Glutamatergic neuron (in vitro differentiated cells): ENCODE measurements around the gene PPM1G. TPM values are rescaled to one million over a fixed set of nuclear protein-coding genes. Genes with fewer than 3 reads are reported as not detected.
"Not testable (repeated sequence)": the region's sequence is repeated elsewhere in the genome, so short reads cannot be mapped to it uniquely, and the experiment has no call there.

Source experiments
- DNase-seq: peaks from one replicate; pipeline ENCODE4 v3.0.0; 2022
- H3K27ac Mint-ChIP-seq: one replicate; pipeline ENCODE4 v1.8.0; 2020; ENCODE audit warnings: mild to moderate bottlenecking, mixed read lengths, inconsistent platforms; ENCODE audit not compliant: unreplicated experiment
- H3K27me3 Mint-ChIP-seq: one replicate; pipeline ENCODE4 v1.8.0; 2020; ENCODE audit warnings: mild to moderate bottlenecking, moderate library complexity, mixed read lengths, inconsistent platforms; ENCODE audit not compliant: unreplicated experiment
- H3K36me3 Mint-ChIP-seq: one replicate; pipeline ENCODE4 v1.8.0; 2020; ENCODE audit warnings: mild to moderate bottlenecking, mixed read lengths, inconsistent platforms; ENCODE audit not compliant: unreplicated experiment
- H3K4me1 Mint-ChIP-seq: one replicate; pipeline ENCODE4 v1.8.0; 2020; ENCODE audit warnings: mild to moderate bottlenecking, low read depth, mixed read lengths, inconsistent platforms; ENCODE audit not compliant: unreplicated experiment
- H3K4me3 Mint-ChIP-seq: one replicate; pipeline ENCODE4 v1.8.0; 2020; ENCODE audit warnings: mild to moderate bottlenecking, mixed read lengths, inconsistent platforms; ENCODE audit not compliant: unreplicated experiment
- H3K9me3 Mint-ChIP-seq: one replicate; pipeline ENCODE4 v1.8.0; 2020; ENCODE audit warnings: mild to moderate bottlenecking, moderate library complexity, mixed read lengths, inconsistent platforms; ENCODE audit not compliant: unreplicated experiment
- CTCF ChIP-seq: fragments of 200-600 bp; sonication (generic); IDR thresholded peaks from one replicate; pipeline ENCODE4 v1.5.0; 2021; ENCODE audit not compliant: partially characterized antibody, unreplicated experiment
- total RNA-seq: library from RNA; stranded (reverse); fragmentation: NEBNext Ultra II Directional; extraction: Animal tissue kit (Norgen Biotek cat#: 25700); gene quantifications from one replicate; pipeline ENCODE4 v1.2.1, GENCODE V29; 2021; ENCODE audit not compliant: unreplicated experiment

Gene PPM1G
- total RNA-seq, 1 donor from 2014 or later: 84.9 TPM

- Mint-ChIP-seq H3K36me3 (no peaks in the 10 kb centered on the region), H3K9me3 (peaks cover 19% of the 10 kb centered on the region), H3K27ac (no peak overlapping the region), H3K4me3 (no peak overlapping the region), H3K4me1 (peaks cover 10% of the 10 kb centered on the region), H3K27me3 (peaks cover 14% of the 10 kb centered on the region)
- no peak for DNase-seq
- TF ChIP-seq CTCF: no peak
These were observed 55.4 kb downstream of the PPM1G start for GRCh38 chr2:27353762-27354596.

- not testable (repeated sequence) for DNase-seq, H3K27ac Mint-ChIP-seq, H3K4me3 Mint-ChIP-seq, H3K36me3 Mint-ChIP-seq
- Mint-ChIP-seq H3K27me3 (peaks cover 11% of the 10 kb centered on the region), H3K4me1 (peaks cover 10% of the 10 kb centered on the region), H3K9me3 (peaks cover 16% of the 10 kb centered on the region)
These were observed 56.0 kb downstream of the PPM1G start for GRCh38 chr2:27353386-27353761.

GRCh38 chr2:27351802-27352598 lies 57.4 kb downstream of the PPM1G start:
- no peak for DNase-seq
- Mint-ChIP-seq H3K4me3 (no peak overlapping the region), H3K4me1 (peaks cover 10% of the 10 kb centered on the region), H3K27me3 (peaks cover 10% of the 10 kb centered on the region), H3K27ac (no peak overlapping the region), H3K36me3 (no peaks in the 10 kb centered on the region), H3K9me3 (peaks cover 16% of the 10 kb centered on the region)
- TF ChIP-seq CTCF: no peak

DNA sequence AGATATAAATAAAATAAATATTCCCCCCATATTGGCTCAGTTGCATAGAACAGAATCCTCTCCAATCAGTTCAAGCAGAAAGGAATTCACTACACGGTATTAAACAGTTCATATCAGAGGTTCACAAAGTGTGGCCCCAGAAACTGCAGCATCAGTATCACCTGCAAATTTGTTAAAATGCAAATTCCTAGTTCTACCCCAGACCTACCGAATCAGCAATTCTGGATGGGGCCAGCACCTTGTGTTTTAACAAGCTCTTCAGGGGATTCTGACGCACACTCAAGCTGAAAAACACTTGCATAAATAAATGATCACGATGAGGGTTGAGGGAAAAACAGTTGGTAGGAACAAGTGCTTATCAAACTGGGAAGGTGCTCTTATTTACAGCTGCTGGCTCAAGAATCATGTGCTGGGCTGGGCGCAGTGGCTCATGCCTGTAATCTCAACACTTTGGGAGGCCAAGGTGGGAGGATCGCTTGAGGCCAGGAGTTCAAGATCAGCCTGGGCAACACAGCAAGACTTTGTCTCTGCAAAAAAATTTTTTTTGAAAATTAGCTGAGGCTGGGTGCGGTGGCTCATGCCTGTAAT lies 59.2 kb downstream of the PPM1G start:
- no peaks in the 10 kb centered on the region for H3K36me3 Mint-ChIP-seq
- peaks cover 3% of the 10 kb centered on the region for H3K4me1 Mint-ChIP-seq
- no peak overlapping the region for H3K27ac Mint-ChIP-seq
- TF ChIP-seq CTCF: no peak
- peaks cover 3% of the 10 kb centered on the region for H3K27me3 Mint-ChIP-seq
- H3K9me3 Mint-ChIP-seq: peaks cover 6% of the 10 kb centered on the region
- H3K4me3 Mint-ChIP-seq: no peak overlapping the region
- DNase-seq: no peak

DNA sequence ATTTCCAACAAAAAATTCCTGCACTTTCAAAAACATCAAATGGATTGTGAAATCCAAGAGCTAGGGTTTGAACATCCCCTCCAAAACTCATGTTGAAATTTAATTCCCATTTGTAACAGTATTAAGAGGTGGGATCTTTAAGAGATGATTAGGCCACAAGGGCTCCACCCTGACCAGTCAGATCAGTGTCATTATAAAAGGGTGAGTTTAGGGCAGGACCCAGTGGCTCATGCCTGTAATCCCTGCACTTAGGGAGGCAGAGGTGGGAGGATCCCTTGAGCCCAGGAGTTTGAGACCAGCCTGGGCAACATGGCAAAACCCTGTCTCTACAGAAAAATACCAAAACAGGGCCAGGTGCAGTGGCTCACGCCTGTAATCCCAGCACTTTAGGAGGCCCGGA lies 61.8 kb downstream of the PPM1G start:
- H3K27me3 Mint-ChIP-seq: no peaks in the 10 kb centered on the region
- H3K4me1 Mint-ChIP-seq: no peaks in the 10 kb centered on the region
- TF ChIP-seq CTCF: no peak
- no peaks in the 10 kb centered on the region for H3K36me3 Mint-ChIP-seq
- DNase-seq: no peak
- H3K27ac Mint-ChIP-seq: no peak overlapping the region
- H3K9me3 Mint-ChIP-seq: peaks cover 6% of the 10 kb centered on the region
- no peak overlapping the region for H3K4me3 Mint-ChIP-seq
